ENCODE measurements around the gene SOD2.

SOD2 gene

DNA sequence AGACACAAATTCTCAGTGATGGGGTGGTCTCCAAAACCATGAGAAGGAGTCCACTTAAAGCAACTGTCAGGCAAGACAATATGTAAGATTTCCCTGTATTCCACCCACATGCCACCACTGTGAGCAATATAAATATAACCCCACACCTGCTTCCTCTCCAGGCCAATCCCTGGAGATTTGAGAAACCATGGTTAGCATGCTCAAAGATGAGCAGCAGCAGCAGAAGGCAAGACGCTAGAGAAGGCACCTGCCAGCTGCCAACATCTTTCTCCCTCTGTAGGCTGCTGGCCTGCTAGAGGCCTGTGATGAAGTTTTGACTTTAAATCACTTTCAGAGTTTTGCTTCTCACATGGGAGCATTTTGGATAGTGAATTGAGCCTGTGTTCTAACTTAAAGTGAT, 7.9 kb upstream of the SOD2 start:
- no peak for DNase-seq
- intact Hi-C loops (cut with DNase I; ENCODE audit: low total_unique reads), result no loop called here
- Histone ChIP-seq H3K4me1 (peaks cover 0 to 31% (median 19%) of the 10 kb centered on the region in 4 donors), H3K27ac (peak overlapping the region; percentile 90 to 94), H3K36me3 (no peaks in the 10 kb centered on the region), H3K4me3 (no peak overlapping the region), H3K9me3 (no peaks in the 10 kb centered on the region), H3K27me3 (no peaks in the 10 kb centered on the region)
- TF ChIP-seq CTCF (IDR thresholded peaks at IDR 0.05), result no peak

- DNase-seq, result no peak
- H3K4me1 ChIP-seq, result peaks cover 0 to 29% (median 18%) of the 10 kb centered on the region in 4 donors
- H3K36me3 ChIP-seq, result no peaks in the 10 kb centered on the region
- H3K27me3 ChIP-seq, result no peaks in the 10 kb centered on the region
- no peak for TF ChIP-seq CTCF (IDR thresholded peaks at IDR 0.05)
- intact Hi-C loops (cut with DNase I; ENCODE audit: low total_unique reads), result loop anchor here (2.0 to 10.0 kb wide), 2 partner anchors 65 to 249 kb away; no protein-coding TSS in a partner anchor
- H3K9me3 ChIP-seq, result no peaks in the 10 kb centered on the region
- H3K4me3 ChIP-seq, result no peak overlapping the region
- no peak overlapping the region for H3K27ac ChIP-seq
These were observed 2.9 kb upstream of the SOD2 start for GRCh38 chr6:159695984-159696383.

GRCh38 chr6:159693894-159694545, 979 bp upstream of the SOD2 start:
- intact Hi-C loops (cut with DNase I; ENCODE audit: low total_unique reads), result loop anchor here (2.0 to 10.0 kb wide), 5 partner anchors 33 to 251 kb away; partner anchors contain the start of genes MRPL18 and WTAP
- no peak for TF ChIP-seq CTCF (IDR thresholded peaks at IDR 0.05)
- peak in 1 of 2 donors; percentile 50 for DNase-seq
- Histone ChIP-seq H3K27ac (peak overlapping the region; percentile 92 to 94), H3K27me3 (no peaks in the 10 kb centered on the region), H3K4me3 (peak overlapping the region; percentile 81 to 88), H3K9me3 (no peaks in the 10 kb centered on the region), H3K4me1 (peaks cover 0 to 32% (median 14%) of the 10 kb centered on the region in 4 donors), H3K36me3 (peaks cover 6 to 9% (median 7%) of the 10 kb centered on the region in 3 donors)

DNA sequence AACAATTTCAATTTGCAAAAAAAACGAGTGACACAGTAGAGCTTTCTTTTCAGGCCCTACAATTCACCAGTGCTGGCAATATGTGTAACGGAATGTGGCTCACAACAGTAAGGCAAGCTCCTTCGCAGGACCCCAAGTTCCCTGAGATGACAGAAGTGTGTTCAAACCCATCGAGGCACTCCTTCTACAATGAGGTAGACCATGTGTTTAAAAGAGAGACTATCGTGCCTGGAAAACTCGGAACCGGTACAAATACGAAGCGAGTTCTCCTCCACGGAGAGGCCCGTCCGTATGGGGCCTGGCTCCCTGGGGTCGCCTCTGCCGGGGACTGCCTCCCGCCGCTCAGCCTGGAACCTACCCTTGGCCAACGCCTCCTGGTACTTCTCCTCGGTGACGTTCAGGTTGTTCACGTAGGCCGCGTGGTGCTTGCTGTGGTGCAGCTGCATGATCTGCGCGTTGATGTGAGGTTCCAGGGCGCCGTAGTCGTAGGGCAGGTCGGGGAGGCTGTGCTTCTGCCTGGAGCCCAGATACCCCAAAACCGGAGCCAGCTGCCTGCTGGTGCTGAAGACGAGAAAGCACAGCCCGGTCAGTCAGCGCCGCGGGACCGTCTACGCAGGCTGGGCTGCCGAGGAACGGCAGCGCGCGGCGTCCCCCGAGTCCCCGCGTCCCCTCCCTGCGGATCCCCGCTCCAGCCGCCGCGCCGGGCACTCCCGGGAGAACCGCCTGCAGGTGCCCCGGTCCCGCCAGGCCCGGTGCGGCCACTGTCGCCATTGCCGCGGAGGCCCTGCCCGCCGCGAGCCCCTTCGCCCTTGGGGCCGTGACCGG, 526 bp downstream of the SOD2 start:
- H3K27ac ChIP-seq, result peak overlapping the region; percentile 92 to 94
- intact Hi-C loops (cut with DNase I; ENCODE audit: low total_unique reads), result loop anchor here (2.0 to 10.0 kb wide), 4 partner anchors 34 to 252 kb away; partner anchors contain the start of genes MRPL18 and WTAP
- TF ChIP-seq CTCF (IDR thresholded peaks at IDR 0.05), result no peak
- H3K4me3 ChIP-seq, result peak overlapping the region; percentile 81 to 88
- peak; percentile 52 to 80 for DNase-seq
- no peaks in the 10 kb centered on the region for H3K27me3 ChIP-seq
- H3K4me1 ChIP-seq, result peaks cover 0 to 43% (median 18%) of the 10 kb centered on the region in 4 donors
- no peaks in the 10 kb centered on the region for H3K9me3 ChIP-seq
- peaks cover 16 to 23% (median 21%) of the 10 kb centered on the region in 3 donors for H3K36me3 ChIP-seq

DNA sequence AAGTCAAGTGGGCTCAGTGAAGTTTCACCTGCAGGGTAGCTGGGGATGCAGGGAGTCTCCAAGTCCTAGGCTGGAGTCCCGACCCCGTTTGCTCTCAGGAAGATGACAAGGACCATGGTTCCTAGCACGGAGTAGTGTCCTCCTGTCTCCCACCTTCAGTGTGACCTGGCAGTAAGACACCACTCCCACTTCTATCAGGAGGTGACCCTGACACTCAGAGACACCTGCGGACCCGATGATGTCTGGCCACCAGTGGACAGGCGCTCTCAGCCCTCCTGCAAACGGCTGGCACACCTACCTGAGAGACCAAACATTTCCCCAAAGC, 1.1 kb downstream of the SOD2 start:
- Histone ChIP-seq H3K4me1 (peaks cover 0 to 49% (median 18%) of the 10 kb centered on the region in 4 donors), H3K4me3 (peak overlapping the region; percentile 81 to 88), H3K9me3 (no peaks in the 10 kb centered on the region), H3K36me3 (peaks cover 22 to 29% (median 27%) of the 10 kb centered on the region in 3 donors), H3K27ac (peak overlapping the region; percentile 92 to 94), H3K27me3 (no peaks in the 10 kb centered on the region)
- TF ChIP-seq CTCF (IDR thresholded peaks at IDR 0.05), result no peak
- no peak for DNase-seq
- intact Hi-C loops (cut with DNase I; ENCODE audit: low total_unique reads), result loop anchor here (2.0 to 10.0 kb wide), 4 partner anchors 35 to 253 kb away; partner anchors contain the start of genes MRPL18 and WTAP
